ENCODE results near the gene PRR29. TPM values are rescaled to one million over a fixed set of nuclear protein-coding genes. Genes with fewer than 3 reads are reported as not detected.
"Not testable (repeated sequence)": the region's sequence is repeated elsewhere in the genome, so short reads cannot be mapped to it uniquely, and the experiment has no call there.

PRR29 gene
- total RNA-seq, 1 experiment from 2014 or later: 3.9 TPM

GRCh38 chr17:63973247-63973646, 24.9 kb upstream of the PRR29 start:
- in situ Hi-C loops (cut with HindIII; ENCODE audit: low pct_unique_long_range_greater_than_20kb, low sequenced_read_pairs): no loop called here
- DNase-seq (ENCODE audit: low read depth): no peak

- peak; percentile 70 for DNase-seq (ENCODE audit: low read depth)
Observed at GRCh38 chr17:63973930-63974593, 24.1 kb upstream of the PRR29 start.

DNA sequence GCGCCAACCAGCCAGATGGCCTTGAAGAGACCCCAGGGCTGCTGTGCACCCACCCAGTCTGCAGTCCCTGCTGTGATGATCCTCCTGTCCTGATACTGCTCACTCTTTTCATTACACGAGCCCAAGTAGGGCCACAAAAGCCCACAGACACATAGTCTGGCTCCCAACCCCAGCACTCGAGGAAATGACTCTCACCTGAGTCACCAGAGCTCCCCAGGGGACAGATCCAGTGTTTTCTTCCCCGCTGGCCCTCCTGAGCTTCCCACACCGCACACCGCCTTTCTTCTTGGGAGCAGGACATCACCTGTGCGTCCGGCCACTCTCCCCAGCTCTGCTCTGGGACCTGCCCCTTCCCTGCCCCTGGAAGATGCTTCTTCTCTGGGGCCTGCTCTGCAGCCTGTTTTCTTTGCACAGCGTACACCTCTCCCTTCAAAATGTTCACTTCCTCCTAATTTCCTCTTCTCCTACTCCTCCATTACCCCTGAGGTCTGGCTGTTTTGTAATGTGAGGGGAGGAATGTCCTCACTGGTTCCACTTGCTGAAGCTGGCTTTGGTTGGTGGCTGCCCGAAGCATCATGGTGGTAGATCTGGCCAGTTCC, 23.5 kb upstream of the PRR29 start:
- in situ Hi-C loops (cut with HindIII; ENCODE audit: low pct_unique_long_range_greater_than_20kb, low sequenced_read_pairs): no loop called here
- DNase-seq (ENCODE audit: low read depth): peak; percentile 51

More at GRCh38 chr17:63973930-63974593, 24.1 kb upstream of the PRR29 start:
- in situ Hi-C loops (cut with HindIII; ENCODE audit: low pct_unique_long_range_greater_than_20kb, low sequenced_read_pairs): no loop called here

DNA sequence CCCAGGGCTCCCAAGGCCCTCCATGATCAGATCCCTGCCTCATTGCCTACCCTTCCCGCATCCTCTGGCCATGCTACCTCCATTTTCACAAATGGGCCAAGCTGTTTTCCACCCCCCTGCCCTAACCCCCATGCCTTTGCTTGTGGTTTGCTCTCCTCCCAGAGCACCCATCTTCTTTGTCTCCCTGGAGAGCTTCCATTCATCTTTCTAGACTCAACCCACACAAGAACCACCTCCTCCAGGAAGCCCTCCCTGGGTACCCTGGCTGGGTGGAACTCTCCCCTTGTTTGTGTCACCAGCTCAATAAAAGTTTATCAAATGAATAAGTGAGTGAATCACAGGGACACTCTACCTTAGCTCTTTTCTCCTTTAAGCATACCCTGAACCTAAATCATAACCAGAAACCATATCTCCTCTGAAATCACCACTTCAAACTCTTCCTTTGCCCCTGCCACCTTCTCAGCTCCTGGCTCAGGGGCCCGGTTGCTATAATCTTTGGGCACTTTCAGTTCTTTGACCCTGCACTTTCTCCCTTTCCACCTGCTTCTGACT, 22.5 kb upstream of the PRR29 start:
- no peak for DNase-seq (ENCODE audit: low read depth)
- in situ Hi-C loops (cut with HindIII; ENCODE audit: low pct_unique_long_range_greater_than_20kb, low sequenced_read_pairs): no loop called here

- no peak for DNase-seq (ENCODE audit: low read depth)
- in situ Hi-C loops (cut with HindIII; ENCODE audit: low pct_unique_long_range_greater_than_20kb, low sequenced_read_pairs): no loop called here
Observed at GRCh38 chr17:63976702-63977101, 21.4 kb upstream of the PRR29 start.

GRCh38 chr17:63978272-63979200, 19.6 kb upstream of the PRR29 start:
- DNase-seq (ENCODE audit: low read depth): no peak
- in situ Hi-C loops (cut with HindIII; ENCODE audit: low pct_unique_long_range_greater_than_20kb, low sequenced_read_pairs): no loop called here

- DNase-seq (ENCODE audit: low read depth); in situ Hi-C loops (cut with HindIII; ENCODE audit: low pct_unique_long_range_greater_than_20kb, low sequenced_read_pairs): not testable (repeated sequence)
Observed at GRCh38 chr17:63982641-63983040, 15.5 kb upstream of the PRR29 start.

GRCh38 chr17:63983320-63983719, 14.8 kb upstream of the PRR29 start:
- in situ Hi-C loops (cut with HindIII; ENCODE audit: low pct_unique_long_range_greater_than_20kb, low sequenced_read_pairs): no loop called here
- DNase-seq (ENCODE audit: low read depth): no peak

GRCh38 chr17:63984236-63984635, 13.9 kb upstream of the PRR29 start:
- no peak for DNase-seq (ENCODE audit: low read depth)
- in situ Hi-C loops (cut with HindIII; ENCODE audit: low pct_unique_long_range_greater_than_20kb, low sequenced_read_pairs): no loop called here

GRCh38 chr17:63984651-63985386, 13.3 kb upstream of the PRR29 start:
- in situ Hi-C loops (cut with HindIII; ENCODE audit: low pct_unique_long_range_greater_than_20kb, low sequenced_read_pairs): no loop called here
- peak; percentile 74 for DNase-seq (ENCODE audit: low read depth)

- in situ Hi-C loops (cut with HindIII; ENCODE audit: low pct_unique_long_range_greater_than_20kb, low sequenced_read_pairs): no loop called here
- no peak for DNase-seq (ENCODE audit: low read depth)
Observed at GRCh38 chr17:63985387-63986140, 12.6 kb upstream of the PRR29 start.

DNA sequence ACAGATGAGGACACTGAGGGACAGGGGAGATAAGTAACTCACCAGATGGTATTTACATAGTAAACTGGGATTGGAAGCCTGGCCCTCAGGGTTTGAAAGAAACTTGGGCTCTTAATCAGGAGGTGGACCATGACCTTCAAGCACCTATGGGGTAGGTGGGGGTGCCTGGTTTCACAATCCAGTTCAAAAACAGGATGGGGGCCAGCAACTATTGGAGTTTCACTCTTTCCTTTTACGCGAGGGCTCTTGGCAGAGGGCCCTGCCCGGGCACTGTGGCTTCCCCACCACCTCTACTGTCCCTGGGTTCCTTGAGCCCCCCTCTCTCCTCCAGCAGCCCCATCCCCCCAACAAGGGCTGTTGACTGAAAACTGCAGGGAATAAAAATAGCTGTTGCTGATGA, 11.3 kb upstream of the PRR29 start:
- no peak for DNase-seq (ENCODE audit: low read depth)
- in situ Hi-C loops (cut with HindIII; ENCODE audit: low pct_unique_long_range_greater_than_20kb, low sequenced_read_pairs): no loop called here

GRCh38 chr17:63987221-63988126, 10.7 kb upstream of the PRR29 start:
- in situ Hi-C loops (cut with HindIII; ENCODE audit: low pct_unique_long_range_greater_than_20kb, low sequenced_read_pairs): no loop called here
- no peak for DNase-seq (ENCODE audit: low read depth)

- no peak for DNase-seq (ENCODE audit: low read depth)
- in situ Hi-C loops (cut with HindIII; ENCODE audit: low pct_unique_long_range_greater_than_20kb, low sequenced_read_pairs): no loop called here
Observed at GRCh38 chr17:63988127-63988478, 10.0 kb upstream of the PRR29 start.

DNA sequence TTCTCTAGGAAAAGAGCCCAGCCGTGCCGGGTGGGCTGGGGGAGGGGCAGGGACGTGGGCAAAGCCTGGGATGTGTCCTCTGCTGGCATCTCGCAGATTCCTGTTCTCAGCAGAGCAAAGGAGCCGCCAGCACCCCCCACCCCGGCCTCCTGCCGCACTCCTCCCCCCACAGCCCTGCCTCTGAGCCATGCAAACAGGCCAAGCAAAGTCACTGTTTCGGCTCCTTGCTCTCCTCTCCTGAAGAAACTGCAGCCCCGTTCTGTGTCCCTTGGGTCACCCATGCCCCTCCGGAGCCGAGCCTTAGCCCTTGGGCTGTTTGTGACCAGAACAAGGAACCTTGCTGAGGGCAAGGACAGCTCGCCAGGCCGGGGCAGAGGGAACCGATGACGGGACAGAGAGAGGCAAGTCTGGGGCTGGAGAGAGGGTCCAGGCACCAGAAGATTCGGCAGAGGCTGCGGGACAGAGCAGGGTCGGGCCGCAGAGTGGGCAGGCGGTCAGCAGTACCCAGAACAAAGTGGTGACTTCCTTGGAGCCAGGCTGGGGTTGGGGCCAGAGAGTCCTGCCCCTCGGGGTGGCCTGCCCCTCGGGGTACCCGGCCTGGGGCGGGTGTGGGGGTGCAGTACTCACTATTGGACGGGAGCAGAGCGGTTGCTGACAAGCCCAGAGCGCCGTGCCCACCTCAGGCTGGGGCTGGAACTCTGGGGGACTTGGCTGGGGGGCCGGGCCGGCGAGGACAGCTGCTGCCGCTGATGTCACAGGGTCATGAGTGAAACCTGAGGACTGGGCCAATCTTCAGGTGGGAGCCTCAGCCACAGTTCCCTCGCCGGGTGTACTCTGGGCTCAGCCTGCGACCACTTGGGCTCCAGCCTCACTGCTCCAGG, 9.2 kb upstream of the PRR29 start:
- no peak for DNase-seq (ENCODE audit: low read depth)
- in situ Hi-C loops (cut with HindIII; ENCODE audit: low pct_unique_long_range_greater_than_20kb, low sequenced_read_pairs): no loop called here
